Mucosa of rectum (tissue), 2 donors: Measurements from ENCODE around the gene OR8G5.
"Not testable (repeated sequence)": the region's sequence is repeated elsewhere in the genome, so short reads cannot be mapped to it uniquely, and the experiment has no call there.

Experiments
- H3K27ac ChIP-seq, 2 donors: one replicate each; pipeline ENCODE4 v1.7.0; 2013; ENCODE audit warnings: inconsistent platforms in 2 of 2, low read depth in 2 of 2, low read length in 2 of 2
- H3K27me3 ChIP-seq, 2 donors: one replicate each; pipeline ENCODE4 v1.7.0; 2013; ENCODE audit warnings: low read length in 2 of 2; ENCODE audit not compliant: control insufficient read depth in 2 of 2, insufficient read depth in 2 of 2
- H3K36me3 ChIP-seq, 2 donors: one replicate each; pipeline ENCODE4 v1.7.0; 2013; ENCODE audit warnings: low read length in 2 of 2; ENCODE audit not compliant: control insufficient read depth in 2 of 2, insufficient read depth in 2 of 2
- H3K4me1 ChIP-seq, 2 donors: one replicate each; pipeline ENCODE4 v1.7.0; 2013; ENCODE audit warnings: low read length in 2 of 2, mild to moderate bottlenecking in 1 of 2; ENCODE audit not compliant: control insufficient read depth in 2 of 2, insufficient read depth in 2 of 2
- H3K4me3 ChIP-seq, 2 donors: one replicate each; pipeline ENCODE4 v1.7.0; 2013; ENCODE audit warnings: low read length in 2 of 2
- H3K9ac ChIP-seq, 2 donors: one replicate each; pipeline ENCODE4 v1.7.0; 2013; ENCODE audit warnings: low read length in 2 of 2, low read depth in 1 of 2, mild to moderate bottlenecking in 1 of 2
- H3K9me3 ChIP-seq, 2 donors: one replicate each; pipeline ENCODE4 v1.7.0; 2013; ENCODE audit warnings: low read length in 2 of 2; ENCODE audit not compliant: control insufficient read depth in 2 of 2
- donor health status: healthy.
- donor health status: Normal muscosa, but diverticular disease.

OR8G5 gene

DNA sequence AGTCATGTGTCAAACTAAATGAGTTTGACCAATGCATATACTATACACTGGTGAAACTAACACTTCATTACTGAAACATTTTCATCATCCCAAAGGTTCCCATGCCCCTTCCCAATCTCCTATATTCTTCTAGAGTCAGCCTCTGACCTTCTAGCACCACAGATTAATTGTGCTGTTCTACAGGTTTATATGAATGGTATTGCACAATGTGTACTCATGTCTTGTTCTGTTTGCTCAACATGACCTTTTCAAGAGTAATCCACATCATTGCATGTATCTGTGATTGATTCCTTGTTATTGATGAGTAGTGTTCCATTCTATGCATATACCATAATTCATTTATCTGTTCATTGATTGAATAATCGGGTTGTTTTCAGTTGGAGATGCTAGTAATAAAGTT lies 22.8 kb upstream of the OR8G5 start:
- H3K27me3 ChIP-seq: no peaks in the 10 kb centered on the region

GRCh38 chr11:124238512-124238911 lies 17.7 kb upstream of the OR8G5 start:
- H3K9ac ChIP-seq: no peak overlapping the region
- no peaks in the 10 kb centered on the region for H3K4me1 ChIP-seq
- no peaks in the 10 kb centered on the region for H3K36me3 ChIP-seq
- H3K9me3 ChIP-seq: no peaks in the 10 kb centered on the region
- H3K27ac ChIP-seq: no peak overlapping the region
- H3K27me3 ChIP-seq: no peaks in the 10 kb centered on the region
- H3K4me3 ChIP-seq: no peak overlapping the region

More for the DNA sequence above, 22.8 kb upstream of the OR8G5 start:
- H3K4me1 ChIP-seq: no peaks in the 10 kb centered on the region
- H3K9me3 ChIP-seq: no peaks in the 10 kb centered on the region
- no peak overlapping the region for H3K4me3 ChIP-seq
- H3K9ac ChIP-seq: no peak overlapping the region
- H3K36me3 ChIP-seq: no peaks in the 10 kb centered on the region
- H3K27ac ChIP-seq: no peak overlapping the region

DNA sequence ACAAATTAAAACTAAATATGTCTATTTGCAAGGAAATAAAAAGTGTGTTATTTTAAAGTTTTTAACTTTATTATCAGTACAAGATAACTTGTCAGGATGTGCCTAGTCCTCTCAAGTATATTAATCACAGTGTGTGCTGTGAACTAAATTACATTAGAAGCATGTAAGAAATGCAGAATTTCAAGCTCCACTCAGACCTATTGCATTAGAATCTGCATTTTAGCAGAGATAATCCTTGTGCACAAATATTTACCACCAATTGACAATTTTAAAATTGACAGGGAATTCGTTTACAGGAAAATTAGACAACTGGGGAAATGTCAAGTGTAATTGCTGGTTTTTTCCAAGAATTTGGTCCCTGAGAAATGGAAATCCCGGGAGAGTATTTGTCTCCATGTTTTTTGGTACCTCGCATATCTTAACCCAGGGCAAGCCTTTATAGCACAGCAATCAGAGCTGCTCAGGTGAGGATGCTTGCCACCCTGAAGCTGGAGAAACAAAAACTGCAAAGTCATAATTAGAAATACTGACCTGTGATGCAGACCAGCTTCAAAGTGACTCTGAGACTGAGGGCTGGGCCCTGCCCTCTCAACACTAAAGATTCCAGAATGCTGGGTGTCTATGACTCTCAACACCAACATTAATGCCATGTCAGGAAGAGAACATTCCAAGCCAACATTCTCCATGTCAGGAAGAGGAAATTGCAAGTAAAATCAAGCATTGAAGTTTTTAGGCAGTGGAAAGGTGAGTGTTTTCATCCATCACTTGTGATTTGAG lies 15.4 kb upstream of the OR8G5 start, which contains the start of gene OR8G1:
Gene OR8G1, plus strand, starts transcription at position 475 of the 777 bp plus-strand sequence. CDS start 8,581 bp downstream, outside the sequence.
- H3K9ac ChIP-seq: no peak within 1 kb of the TSS
- H3K27me3 ChIP-seq: no peaks in the 10 kb centered on the region
- no peaks in the 10 kb centered on the region for H3K36me3 ChIP-seq
- H3K27ac ChIP-seq: no peak within 1 kb of the TSS
- H3K4me1 ChIP-seq: no peaks in the 10 kb centered on the region
- no peaks in the 10 kb centered on the region for H3K9me3 ChIP-seq
- no peak within 1 kb of the TSS for H3K4me3 ChIP-seq

GRCh38 chr11:124249869-124250268 lies 6.3 kb upstream of the OR8G5 start:
- H3K9ac ChIP-seq, H3K27me3 ChIP-seq, H3K36me3 ChIP-seq, H3K27ac ChIP-seq, H3K4me1 ChIP-seq, H3K9me3 ChIP-seq, H3K4me3 ChIP-seq: not testable (repeated sequence)

DNA sequence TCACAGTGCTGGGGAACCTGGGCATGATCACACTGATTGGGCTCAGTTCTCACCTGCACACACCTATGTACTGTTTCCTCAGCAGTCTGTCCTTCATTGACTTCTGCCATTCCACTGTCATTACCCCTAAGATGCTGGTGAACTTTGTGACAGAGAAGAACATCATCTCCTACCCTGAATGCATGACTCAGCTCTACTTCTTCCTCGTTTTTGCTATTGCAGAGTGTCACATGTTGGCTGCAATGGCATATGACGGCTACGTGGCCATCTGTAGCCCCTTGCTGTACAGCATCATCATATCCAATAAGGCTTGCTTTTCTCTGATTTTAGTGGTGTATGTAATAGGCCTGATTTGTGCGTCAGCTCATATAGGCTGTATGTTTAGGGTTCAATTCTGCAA lies 8.9 kb downstream of the OR8G5 start:
- not testable (repeated sequence) for H3K27ac ChIP-seq, H3K36me3 ChIP-seq, H3K9ac ChIP-seq, H3K4me1 ChIP-seq, H3K27me3 ChIP-seq, H3K9me3 ChIP-seq, H3K4me3 ChIP-seq

- not testable (repeated sequence) for H3K36me3 ChIP-seq, H3K4me3 ChIP-seq, H3K9me3 ChIP-seq, H3K9ac ChIP-seq, H3K27me3 ChIP-seq, H3K4me1 ChIP-seq
- H3K27ac ChIP-seq: peak overlapping the region in 1 of 2 donors; percentile 23
These were observed 14.7 kb downstream of the OR8G5 start for GRCh38 chr11:124270886-124271285.

DNA sequence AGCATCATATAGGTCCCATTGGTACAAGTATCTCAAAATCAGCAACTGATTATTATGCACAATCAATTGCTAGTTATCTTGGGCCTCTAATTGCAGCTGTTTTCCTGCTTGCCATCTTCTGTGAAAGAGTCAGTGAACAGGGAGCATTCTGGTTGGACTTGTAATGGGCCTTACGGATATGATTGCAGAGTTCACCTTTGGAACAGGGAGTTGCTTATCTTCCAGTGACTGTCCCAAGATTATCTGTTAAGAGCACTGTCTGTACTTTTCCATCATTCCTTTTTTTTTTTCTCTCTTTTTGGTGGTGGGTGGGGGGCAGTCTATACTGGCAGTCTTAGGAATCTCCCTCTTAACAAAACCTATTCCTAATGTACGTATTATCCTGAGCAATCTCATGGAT lies 17.8 kb downstream of the OR8G5 start:
- Histone ChIP-seq H3K27me3 (no peaks in the 10 kb centered on the region), H3K4me3 (no peak overlapping the region), H3K27ac (no peak overlapping the region), H3K4me1 (peaks cover 2 to 3% of the 10 kb centered on the region in 2 donors), H3K9me3 (no peaks in the 10 kb centered on the region), H3K9ac (no peak overlapping the region), H3K36me3 (no peaks in the 10 kb centered on the region)

DNA sequence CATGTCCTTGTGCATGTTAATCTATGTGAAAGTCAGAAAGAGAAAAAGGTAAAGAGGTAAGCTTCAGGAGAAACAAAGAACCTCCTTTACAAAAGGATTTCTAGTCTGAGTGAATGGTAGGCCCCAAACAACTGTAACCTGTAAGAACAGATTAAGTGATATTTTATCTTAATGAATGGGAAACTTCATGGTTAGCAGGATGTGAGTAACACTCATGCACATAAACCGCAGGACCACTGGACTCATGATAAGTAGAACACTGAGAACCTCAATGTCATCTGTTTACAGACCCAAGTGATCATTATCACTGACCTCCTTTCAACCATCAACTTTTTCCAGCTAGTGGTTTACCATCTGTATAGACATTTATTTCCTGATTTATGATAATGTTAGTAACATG lies 19.9 kb downstream of the OR8G5 start:
- H3K4me3 ChIP-seq: no peak overlapping the region
- no peaks in the 10 kb centered on the region for H3K4me1 ChIP-seq
- no peaks in the 10 kb centered on the region for H3K36me3 ChIP-seq
- H3K9me3 ChIP-seq: no peaks in the 10 kb centered on the region
- no peaks in the 10 kb centered on the region for H3K27me3 ChIP-seq
- no peak overlapping the region for H3K9ac ChIP-seq
- no peak overlapping the region for H3K27ac ChIP-seq

- Histone ChIP-seq H3K9me3 (no peaks in the 10 kb centered on the region), H3K36me3 (no peaks in the 10 kb centered on the region), H3K27me3 (no peaks in the 10 kb centered on the region), H3K4me1 (no peaks in the 10 kb centered on the region), H3K9ac (no peak overlapping the region), H3K4me3 (no peak overlapping the region), H3K27ac (peak overlapping the region; percentile 27 to 35)
These were observed 21.0 kb downstream of the OR8G5 start for GRCh38 chr11:124277207-124277606.

DNA sequence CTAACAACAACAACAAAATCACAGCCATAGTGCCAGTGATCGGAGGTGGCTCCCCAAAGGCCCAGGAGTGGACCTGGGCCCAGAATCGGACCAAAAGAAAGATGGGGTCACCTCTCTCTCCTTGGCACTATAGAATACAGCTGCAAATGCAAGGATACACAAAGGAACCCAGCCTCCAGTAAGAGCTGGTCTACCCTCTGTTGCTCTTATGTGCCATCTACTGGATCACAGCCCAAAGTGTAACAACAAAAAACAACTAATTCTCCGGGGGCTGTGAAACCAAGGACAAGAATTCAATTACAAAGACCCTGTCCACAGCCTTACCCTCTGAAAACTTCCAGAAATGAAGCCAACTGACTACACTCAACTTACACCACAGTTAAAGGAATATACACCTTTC lies 21.6 kb downstream of the OR8G5 start:
- H3K4me1 ChIP-seq: no peaks in the 10 kb centered on the region
- H3K27me3 ChIP-seq: no peaks in the 10 kb centered on the region
- H3K9ac ChIP-seq: no peak overlapping the region
- no peak overlapping the region for H3K27ac ChIP-seq
- no peaks in the 10 kb centered on the region for H3K9me3 ChIP-seq
- no peak overlapping the region for H3K4me3 ChIP-seq
- H3K36me3 ChIP-seq: no peaks in the 10 kb centered on the region
